ENCODE results near the gene ZNF605.
A peak's percentile ranks its signal among the peaks of the same experiment; 100 is the strongest.

ZNF605 gene

DNA sequence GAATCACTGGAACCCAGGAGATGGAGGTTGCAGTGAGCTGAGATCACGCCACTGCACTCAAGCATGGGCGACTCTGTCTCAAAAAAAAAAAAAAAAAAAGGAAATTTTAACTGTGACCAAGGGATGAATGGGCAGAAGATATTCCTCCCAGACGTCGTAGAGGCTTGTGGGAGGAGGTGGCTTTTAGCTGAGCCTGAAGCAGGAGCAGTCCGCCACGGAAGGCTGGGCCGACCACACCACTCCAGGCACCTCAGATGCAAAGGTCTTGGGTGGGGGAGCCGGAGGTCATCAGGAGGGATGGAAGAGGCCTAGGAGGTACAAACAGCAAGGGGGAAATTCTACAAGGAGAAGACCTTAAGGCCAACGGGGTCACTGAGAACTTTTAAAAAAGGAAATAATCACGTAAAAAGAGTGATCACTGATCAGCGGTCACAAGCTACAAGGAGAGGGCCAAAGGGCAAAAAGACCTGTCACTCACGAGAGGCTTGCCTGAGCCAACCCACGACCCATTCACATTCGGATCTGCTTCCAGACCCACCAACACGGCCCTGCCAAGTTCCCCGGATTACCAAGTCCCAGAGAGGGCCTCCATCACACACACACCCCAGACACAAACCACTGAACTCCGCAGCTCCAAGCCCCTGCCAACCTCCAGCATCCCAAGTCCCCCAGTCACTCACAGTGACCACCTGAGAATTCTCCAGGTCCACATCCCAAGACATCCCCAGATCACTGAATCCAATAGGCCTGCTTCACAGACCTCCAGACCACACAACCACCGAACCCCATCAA is 3.5 kb downstream of the ZNF605 start:
- FAIRE-seq (no peak), DNase-seq (ENCODE audit: insufficient read length, low spot score) (no peak)
- TF ChIP-seq, protein P1, sequence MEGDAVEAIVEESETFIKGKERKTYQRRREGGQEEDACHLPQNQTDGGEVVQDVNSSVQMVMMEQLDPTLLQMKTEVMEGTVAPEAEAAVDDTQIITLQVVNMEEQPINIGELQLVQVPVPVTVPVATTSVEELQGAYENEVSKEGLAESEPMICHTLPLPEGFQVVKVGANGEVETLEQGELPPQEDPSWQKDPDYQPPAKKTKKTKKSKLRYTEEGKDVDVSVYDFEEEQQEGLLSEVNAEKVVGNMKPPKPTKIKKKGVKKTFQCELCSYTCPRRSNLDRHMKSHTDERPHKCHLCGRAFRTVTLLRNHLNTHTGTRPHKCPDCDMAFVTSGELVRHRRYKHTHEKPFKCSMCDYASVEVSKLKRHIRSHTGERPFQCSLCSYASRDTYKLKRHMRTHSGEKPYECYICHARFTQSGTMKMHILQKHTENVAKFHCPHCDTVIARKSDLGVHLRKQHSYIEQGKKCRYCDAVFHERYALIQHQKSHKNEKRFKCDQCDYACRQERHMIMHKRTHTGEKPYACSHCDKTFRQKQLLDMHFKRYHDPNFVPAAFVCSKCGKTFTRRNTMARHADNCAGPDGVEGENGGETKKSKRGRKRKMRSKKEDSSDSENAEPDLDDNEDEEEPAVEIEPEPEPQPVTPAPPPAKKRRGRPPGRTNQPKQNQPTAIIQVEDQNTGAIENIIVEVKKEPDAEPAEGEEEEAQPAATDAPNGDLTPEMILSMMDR (IDR thresholded peaks at IDR 0.05; ENCODE audit: insufficient read depth, missing control alignments), result no peak

DNA sequence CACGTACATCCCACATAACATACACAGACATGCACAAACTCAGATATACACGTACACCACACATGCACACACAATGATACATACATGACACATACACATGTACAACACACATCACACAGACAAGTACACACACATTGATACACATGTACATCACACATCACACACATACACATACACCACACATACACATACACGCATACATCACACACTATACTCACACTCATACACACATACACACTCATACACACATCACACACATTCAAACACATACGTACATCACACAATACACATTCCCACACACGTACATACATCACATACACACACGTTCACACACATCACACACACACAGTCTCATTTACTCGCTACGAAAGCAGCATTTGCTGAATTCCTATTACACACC is 4.5 kb downstream of the ZNF605 start:
- FAIRE-seq (peak; percentile 91), DNase-seq (ENCODE audit: insufficient read length, low spot score) (no peak)
- TF ChIP-seq, protein P1 (IDR thresholded peaks at IDR 0.05; ENCODE audit: insufficient read depth, missing control alignments), result no peak

DNA sequence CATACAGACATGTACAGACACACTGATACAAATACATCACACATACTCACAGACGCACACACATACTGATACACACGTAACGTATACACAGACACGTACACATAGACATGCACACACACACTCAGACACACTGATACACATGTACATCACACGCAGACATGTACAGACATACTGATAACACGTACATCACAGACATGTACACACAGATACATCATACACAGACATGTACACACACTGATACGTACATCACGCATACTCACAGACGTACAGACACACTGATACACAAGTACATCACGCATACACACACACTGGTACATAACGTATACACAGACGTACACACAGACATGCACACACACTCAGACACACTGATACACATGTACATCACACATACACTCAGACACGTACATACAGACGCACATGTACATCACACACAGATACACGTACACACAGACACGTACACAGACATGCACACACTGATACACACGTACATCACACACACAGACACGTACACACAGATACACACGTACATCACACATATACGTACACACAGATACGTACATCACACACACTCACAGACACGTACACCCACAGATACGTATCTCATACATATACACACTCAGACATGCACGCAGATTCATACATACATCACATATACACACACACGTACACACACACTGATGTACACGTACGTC is 5.1 kb downstream of the ZNF605 start:
- FAIRE-seq (peak; percentile 69), DNase-seq (ENCODE audit: insufficient read length, low spot score) (no peak)
- TF ChIP-seq, protein P1 (IDR thresholded peaks at IDR 0.05; ENCODE audit: insufficient read depth, missing control alignments), result no peak

DNA sequence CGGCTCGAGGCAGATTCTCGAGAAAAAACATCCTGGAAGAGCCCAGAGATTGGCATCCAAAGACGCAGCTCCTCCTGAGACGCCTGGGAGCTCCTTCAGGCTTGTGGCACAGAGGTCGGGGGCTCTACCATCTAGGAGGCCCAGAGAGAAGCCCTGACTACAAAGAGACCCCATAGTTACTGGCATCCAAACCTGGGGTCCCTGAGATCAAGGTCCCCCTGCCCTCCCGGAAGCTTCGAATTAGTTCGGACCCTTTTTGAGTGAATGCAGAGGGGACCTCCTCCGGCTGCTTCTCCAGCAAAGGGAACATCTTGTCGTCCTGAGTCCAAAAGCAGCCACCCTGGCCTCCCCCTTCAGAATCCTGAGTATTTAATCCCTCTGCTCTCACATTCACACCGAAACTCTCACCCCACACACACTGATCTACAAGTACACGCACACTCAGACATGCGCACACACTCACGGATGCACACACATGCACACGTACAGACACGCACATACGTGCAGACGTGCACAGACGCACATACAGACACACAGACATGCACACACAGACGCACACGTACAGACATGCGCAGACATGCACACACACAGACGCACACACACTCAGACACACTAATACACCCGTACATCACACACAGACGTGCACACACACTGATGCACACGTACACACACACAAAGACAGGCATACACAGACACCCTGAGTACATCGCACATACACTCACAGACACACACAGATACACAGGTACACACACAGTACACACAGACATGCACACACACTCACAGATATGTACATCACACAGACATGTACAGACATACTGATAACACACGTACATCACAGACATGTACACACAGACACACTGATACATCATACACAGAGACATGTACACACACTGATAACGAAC is 5.9 kb downstream of the ZNF605 start:
- TF ChIP-seq, protein P1 (IDR thresholded peaks at IDR 0.05; ENCODE audit: insufficient read depth, missing control alignments), result no peak
- DNase-seq (ENCODE audit: insufficient read length, low spot score), result no peak
- FAIRE-seq, result no peak

DNA sequence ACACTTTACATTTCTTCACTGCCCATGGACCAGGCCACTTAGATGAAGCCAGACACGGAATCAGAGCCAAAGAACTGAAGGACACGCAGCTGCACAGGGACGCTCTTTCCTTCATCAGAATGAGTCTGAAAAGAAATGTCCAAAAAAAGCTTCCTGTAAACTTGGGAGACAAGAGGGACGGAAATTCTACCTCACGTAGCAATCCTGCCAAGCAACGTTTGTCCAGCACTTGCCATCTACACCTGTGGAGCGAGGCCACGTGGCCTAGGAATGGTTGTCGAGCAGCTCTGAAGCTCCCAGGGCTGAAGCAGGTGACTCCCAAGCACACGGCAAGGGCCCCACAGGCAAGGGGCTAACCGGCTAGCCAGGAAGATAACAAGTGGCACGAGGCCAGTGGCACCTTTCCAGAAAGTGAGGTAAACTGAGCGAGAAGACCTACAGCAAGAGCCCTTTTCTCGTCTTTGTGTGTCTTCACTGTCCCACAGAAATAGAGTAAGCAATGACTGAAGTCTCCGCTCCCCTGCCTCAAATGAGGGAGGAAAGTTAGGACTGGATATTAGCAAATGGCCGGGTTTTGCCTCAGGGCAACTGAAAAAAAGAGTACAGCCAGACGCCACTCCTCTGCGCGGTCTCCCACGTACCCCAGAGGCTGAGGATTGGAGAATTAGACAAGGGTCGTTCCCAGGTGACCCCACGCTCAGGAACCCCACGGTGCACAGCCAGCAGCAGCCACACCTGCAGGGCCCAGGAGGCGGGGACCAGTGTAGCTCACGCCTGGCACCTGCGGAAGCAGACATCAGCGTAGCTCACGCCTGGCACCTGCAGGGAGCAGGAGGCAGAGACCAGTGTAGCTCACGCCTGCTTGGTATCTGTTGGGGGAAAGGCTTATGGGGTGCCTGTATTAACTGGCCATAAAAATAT is 7.7 kb downstream of the ZNF605 start:
- DNase-seq (ENCODE audit: insufficient read length, low spot score), result no peak
- TF ChIP-seq, protein P1 (IDR thresholded peaks at IDR 0.05; ENCODE audit: insufficient read depth, missing control alignments), result no peak
- no peak for FAIRE-seq

DNA sequence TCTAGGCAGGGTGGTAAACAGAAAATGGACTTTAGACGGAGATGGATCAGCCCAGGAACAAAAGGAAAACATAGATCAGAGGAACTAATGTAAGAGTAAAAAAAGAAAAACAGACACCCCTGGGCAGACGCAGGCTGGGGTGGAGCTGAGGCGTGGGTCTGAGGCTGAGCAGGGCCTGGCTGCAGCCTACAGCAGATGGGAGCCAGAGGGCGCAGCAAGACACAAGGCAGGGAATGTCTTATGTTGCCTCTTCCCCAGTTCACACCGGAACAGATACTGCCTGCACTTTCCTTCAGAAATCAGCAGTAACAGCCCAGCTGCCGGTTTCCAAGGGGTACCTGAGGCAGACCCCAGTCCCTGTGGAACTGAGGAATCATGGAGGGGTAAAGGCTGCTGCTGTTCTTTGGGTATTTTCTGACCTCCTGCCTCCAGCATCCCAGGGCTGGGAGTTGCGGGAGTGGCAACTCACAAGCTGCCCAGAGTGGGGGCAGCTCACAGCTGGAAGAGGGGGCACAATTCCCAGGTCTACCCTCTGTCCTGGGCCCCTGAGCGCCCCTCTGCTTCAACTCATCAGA is 9.8 kb downstream of the ZNF605 start:
- TF ChIP-seq, protein P1 (IDR thresholded peaks at IDR 0.05; ENCODE audit: insufficient read depth, missing control alignments), result no peak
- FAIRE-seq (no peak), DNase-seq (ENCODE audit: insufficient read length, low spot score) (no peak)

All from D721Med (cell line).